WI38 (cell line): Measurements from ENCODE around the gene SNTB2.

Source experiments
- H3K4me3 ChIP-seq: 2 replicates; pipeline ENCODE4 v1.5.1; 2011; ENCODE audit warnings: low read depth, mild to moderate bottlenecking, control low read depth, low read length
- TF ChIP-seq, protein P1 (sequence below): IDR thresholded peaks from 2 replicates; pipeline ENCODE4 v1.5.1; 2012; ENCODE audit warnings: low read depth, mild to moderate bottlenecking, control low read depth, low read length

Gene SNTB2

DNA sequence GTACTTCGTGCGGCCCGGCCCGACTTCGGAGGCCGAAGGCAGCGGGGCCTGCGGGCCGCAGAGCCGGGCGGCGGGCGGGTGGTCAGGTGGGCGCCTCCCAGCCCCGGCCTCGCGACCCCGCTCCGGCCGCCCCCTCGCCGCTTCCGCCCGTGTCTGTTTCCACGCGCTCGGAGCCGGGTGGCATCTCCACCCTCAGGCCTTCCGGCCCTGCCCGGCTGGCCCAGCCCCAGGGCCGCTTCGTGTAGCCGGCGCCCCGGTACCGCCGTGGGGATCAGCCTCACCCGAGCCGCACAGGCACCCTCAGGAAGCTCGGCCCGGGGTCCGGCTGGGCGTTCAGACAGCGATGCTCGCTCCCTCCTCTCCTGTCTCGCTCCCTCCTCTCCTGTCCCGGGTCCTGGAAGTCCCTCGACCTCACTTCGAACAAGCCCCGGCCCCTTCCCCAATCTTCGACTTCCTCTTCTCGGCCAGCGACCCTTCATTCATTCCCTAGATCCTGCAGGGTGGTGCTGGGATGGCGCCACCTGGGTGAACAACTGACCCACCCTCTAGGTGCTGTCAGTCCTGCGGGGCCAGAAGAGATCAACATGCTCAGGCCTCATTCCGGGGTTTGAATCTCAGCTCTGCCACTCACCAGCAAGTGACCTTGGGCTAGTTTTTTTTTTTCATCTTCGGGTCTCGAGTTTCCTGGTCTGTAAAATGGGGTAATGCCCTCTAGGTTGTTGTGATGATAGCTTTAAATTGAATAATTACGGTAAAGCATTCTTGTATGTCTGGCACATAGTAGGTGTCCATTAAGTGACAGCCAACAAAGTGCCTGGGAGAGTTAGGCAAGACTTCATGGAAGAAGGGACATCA, 124.8 kb downstream of the SNTB2 start:
- peak overlapping the region; percentile 85 for H3K4me3 ChIP-seq
- TF ChIP-seq, protein P1, sequence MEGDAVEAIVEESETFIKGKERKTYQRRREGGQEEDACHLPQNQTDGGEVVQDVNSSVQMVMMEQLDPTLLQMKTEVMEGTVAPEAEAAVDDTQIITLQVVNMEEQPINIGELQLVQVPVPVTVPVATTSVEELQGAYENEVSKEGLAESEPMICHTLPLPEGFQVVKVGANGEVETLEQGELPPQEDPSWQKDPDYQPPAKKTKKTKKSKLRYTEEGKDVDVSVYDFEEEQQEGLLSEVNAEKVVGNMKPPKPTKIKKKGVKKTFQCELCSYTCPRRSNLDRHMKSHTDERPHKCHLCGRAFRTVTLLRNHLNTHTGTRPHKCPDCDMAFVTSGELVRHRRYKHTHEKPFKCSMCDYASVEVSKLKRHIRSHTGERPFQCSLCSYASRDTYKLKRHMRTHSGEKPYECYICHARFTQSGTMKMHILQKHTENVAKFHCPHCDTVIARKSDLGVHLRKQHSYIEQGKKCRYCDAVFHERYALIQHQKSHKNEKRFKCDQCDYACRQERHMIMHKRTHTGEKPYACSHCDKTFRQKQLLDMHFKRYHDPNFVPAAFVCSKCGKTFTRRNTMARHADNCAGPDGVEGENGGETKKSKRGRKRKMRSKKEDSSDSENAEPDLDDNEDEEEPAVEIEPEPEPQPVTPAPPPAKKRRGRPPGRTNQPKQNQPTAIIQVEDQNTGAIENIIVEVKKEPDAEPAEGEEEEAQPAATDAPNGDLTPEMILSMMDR = no peak

DNA sequence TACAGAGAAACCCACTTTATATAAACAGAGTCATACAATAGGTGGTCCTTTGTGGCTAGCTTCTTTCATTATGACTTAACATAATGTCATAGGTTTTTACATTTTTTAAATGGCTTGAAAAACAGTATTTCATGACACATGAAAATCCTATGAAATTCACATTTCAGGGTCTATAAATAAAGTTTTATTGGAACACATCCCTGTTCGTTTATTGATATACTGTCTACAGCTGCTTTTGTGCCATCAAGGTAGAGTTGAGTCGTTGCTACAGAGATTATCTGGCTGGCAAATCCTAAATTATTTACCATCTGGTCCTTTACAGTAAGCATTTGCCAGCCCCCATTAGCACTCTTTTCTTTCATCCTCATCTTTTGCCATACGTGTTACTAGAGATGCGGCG, 126.5 kb downstream of the SNTB2 start:
- TF ChIP-seq, protein P1 = no peak
- H3K4me3 ChIP-seq = no peak overlapping the region

DNA sequence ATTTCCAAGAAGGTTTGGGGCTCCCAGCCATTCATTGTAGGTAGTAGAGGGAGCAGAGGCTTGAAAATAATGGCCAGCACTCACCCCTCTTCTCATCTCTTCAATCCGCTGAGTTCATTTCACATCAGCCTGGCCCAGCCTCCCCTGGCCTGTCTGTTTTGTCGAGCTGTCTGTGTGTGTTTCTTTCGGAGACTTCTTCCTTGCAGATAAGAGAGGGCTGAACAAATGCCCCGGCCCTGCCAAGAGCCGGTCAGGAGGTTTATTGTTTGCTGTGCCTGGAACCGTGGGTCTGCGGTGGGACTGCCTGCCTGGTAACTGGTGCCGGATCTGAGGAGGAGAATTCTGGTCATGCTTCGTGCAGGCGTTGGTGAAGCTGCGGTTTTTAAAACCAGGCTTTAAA, 127.6 kb downstream of the SNTB2 start:
- H3K4me3 ChIP-seq = no peak overlapping the region
- TF ChIP-seq, protein P1 = no peak

DNA sequence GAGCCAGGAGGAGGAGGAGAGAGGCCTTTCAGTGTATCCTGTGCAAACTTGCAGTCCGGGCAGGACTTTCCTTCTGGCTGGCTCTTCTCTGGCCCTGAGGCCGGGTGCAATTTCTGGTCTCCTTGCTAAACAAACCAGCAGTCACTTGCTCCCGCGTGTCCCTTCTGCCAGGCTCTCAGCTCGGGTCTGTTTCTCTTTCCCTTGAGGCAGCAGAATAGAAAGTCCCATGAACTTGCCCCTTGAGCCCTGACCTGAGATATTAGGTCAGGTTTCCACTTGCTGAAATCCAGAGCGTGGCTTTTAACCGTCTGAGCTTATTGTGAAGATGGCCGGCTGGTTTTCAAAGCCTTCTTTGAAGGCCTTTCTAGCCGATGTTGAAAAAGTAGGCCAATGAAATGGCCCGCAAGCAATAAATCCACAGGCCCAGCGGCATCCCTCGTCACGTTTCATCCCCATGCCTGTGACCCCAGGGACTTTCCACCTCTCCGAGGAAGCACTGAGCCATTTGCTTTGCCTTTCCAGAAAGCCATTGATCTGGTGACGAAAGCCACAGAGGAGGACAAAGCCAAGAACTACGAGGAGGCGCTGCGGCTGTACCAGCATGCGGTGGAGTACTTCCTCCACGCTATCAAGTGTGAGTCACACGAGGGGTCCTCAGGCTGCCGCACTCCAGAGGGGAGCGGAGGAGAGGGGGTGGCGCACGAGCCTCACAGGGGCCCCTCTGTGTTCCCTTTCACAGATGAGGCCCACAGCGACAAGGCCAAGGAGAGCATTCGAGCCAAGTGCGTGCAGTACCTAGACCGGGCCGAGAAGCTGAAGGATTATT, 128.7 kb downstream of the SNTB2 start:
- no peak overlapping the region for H3K4me3 ChIP-seq
- TF ChIP-seq, protein P1 = no peak

DNA sequence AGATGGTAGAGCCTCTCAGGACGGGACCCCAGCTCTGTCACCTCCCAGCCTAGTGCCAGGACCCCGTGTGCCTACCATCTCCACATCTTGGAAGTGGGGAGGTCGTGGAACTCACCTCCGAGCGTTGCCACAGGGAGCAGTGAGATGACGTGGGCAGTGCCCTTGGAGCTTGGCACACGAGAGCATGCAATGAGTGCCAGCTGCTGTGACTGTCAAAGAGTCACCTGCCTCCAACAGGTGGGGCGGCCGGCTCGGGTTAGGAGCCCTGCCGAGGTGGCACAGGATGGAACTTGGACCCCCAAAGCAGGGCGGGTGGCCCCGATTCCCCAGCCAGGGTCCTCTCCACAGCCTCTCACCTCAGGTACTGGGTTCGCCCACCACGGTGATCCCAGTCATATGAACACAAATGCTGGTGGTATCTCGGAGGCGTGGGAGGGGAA, 129.7 kb downstream of the SNTB2 start:
- TF ChIP-seq, protein P1 = no peak
- H3K4me3 ChIP-seq = no peak overlapping the region

DNA sequence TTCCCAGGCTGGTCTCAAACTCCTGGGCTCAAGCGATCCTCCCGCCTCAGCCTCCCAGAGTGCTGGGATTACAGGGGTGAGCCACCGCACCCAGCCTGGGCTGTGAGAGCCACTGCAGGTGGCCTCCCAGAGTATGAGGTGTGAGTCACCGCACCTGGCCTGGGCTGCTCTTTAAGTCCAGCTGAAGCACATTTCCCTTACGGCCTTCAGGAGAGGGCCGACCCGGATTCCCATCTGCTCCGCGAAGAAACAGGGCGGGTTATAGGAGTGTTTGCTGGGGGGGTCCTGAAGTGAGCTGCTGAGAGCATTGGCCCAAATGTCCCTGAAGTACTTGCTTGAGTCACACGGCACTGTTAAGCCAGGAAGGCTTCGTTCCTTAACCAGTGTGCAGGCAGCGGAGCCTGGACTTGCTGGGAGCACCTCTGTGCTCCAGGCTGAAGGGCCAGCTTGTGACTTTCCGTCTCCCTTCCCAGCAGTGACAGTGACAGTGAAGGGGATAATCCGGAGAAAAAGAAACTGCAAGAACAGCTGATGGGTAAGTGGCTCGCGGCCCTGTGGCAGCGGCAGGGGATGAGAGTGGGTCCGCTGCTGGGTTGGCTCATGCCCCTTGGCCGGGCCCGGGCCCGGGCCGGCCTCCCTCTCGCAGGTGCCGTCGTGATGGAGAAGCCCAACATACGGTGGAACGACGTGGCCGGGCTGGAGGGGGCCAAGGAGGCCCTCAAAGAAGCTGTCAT, 131.4 kb downstream of the SNTB2 start:
- TF ChIP-seq, protein P1 = no peak
- no peak overlapping the region for H3K4me3 ChIP-seq
